SK-N-SH treated with all-trans-retinoic acid at 6 μM for 48 hours (cell line): ENCODE measurements around the gene METTL13.

Experiments
- ARNTL ChIP-seq: fragments of 450-650 bp; formaldehyde crosslinking; IDR thresholded peaks from 2 replicates; pipeline ENCODE4 v1.5.0; 2020; ENCODE audit warnings: low read depth, mild to moderate bottlenecking, moderate library complexity, borderline replicate concordance
- CREB5 ChIP-seq: fragments of 250-450 bp; sonication (Bioruptor Pico); IDR thresholded peaks from 2 replicates; pipeline ENCODE4 v1.5.1; 2020; ENCODE audit warnings: low read depth, mild to moderate bottlenecking, moderate library complexity
- ESRRG ChIP-seq: fragments of 250-450 bp; sonication (Bioruptor Pico); IDR thresholded peaks from 2 replicates; pipeline ENCODE4 v1.6.1; 2021; ENCODE audit warnings: mild to moderate bottlenecking
- RARB ChIP-seq: fragments of 250-450 bp; sonication (Bioruptor Pico); IDR thresholded peaks from 2 replicates; pipeline ENCODE4 v1.8.0; 2021; ENCODE audit warnings: mild to moderate bottlenecking, moderate library complexity
- SNAI2 ChIP-seq: fragments of 250-450 bp; sonication (Bioruptor Pico); IDR thresholded peaks from 2 replicates; pipeline ENCODE4 v1.5.0; 2020; ENCODE audit warnings: mild to moderate bottlenecking, moderate library complexity
- TOX ChIP-seq: fragments of 250-450 bp; sonication (Bioruptor Pico); IDR thresholded peaks from 2 replicates; pipeline ENCODE4 v1.8.0; 2021; ENCODE audit warnings: mild to moderate bottlenecking, moderate library complexity, borderline replicate concordance
- ZNF8 ChIP-seq: fragments of 450-650 bp; formaldehyde crosslinking; IDR thresholded peaks from 2 replicates; pipeline ENCODE4 v1.5.0; 2020; ENCODE audit warnings: mild to moderate bottlenecking, moderate library complexity
- TF ChIP-seq, protein P1 (sequence below): fragments of 250-450 bp; sonication (Bioruptor Pico); IDR thresholded peaks from 2 replicates; pipeline ENCODE4 v1.8.0; 2020; ENCODE audit warnings: mild to moderate bottlenecking, moderate library complexity, borderline replicate concordance
- TF ChIP-seq, protein P2 (sequence below): fragments of 250-450 bp; sonication (Bioruptor Pico); IDR thresholded peaks from 2 replicates; pipeline ENCODE4 v1.5.1; 2021; ENCODE audit warnings: mild to moderate bottlenecking, moderate library complexity
- TF ChIP-seq, protein P3 (sequence below): fragments of 250-450 bp; sonication (Bioruptor Pico); IDR thresholded peaks from 2 replicates; pipeline ENCODE4 v1.5.0; 2020; ENCODE audit warnings: mild to moderate bottlenecking, moderate library complexity

GRCh38 chr1:171754353-171754705 is 27.1 kb upstream of the METTL13 start:
- no peak for TF ChIP-seq SNAI2 (CRISPR knock-in tag)
- TF ChIP-seq CREB5, result no peak
- TF ChIP-seq, protein P1, sequence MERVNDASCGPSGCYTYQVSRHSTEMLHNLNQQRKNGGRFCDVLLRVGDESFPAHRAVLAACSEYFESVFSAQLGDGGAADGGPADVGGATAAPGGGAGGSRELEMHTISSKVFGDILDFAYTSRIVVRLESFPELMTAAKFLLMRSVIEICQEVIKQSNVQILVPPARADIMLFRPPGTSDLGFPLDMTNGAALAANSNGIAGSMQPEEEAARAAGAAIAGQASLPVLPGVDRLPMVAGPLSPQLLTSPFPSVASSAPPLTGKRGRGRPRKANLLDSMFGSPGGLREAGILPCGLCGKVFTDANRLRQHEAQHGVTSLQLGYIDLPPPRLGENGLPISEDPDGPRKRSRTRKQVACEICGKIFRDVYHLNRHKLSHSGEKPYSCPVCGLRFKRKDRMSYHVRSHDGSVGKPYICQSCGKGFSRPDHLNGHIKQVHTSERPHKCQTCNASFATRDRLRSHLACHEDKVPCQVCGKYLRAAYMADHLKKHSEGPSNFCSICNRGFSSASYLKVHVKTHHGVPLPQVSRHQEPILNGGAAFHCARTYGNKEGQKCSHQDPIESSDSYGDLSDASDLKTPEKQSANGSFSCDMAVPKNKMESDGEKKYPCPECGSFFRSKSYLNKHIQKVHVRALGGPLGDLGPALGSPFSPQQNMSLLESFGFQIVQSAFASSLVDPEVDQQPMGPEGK (CRISPR knock-in tag), result no peak
- TF ChIP-seq, protein P2, sequence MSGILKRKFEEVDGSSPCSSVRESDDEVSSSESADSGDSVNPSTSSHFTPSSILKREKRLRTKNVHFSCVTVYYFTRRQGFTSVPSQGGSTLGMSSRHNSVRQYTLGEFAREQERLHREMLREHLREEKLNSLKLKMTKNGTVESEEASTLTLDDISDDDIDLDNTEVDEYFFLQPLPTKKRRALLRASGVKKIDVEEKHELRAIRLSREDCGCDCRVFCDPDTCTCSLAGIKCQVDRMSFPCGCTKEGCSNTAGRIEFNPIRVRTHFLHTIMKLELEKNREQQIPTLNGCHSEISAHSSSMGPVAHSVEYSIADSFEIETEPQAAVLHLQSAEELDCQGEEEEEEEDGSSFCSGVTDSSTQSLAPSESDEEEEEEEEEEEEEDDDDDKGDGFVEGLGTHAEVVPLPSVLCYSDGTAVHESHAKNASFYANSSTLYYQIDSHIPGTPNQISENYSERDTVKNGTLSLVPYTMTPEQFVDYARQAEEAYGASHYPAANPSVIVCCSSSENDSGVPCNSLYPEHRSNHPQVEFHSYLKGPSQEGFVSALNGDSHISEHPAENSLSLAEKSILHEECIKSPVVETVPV (CRISPR knock-in tag), result no peak
- no peak for TF ChIP-seq ZNF8 (CRISPR knock-in tag)
- TF ChIP-seq ESRRG (CRISPR knock-in tag), result no peak
- no peak for TF ChIP-seq RARB (CRISPR knock-in tag)
- TF ChIP-seq TOX, result no peak
- no peak for TF ChIP-seq ARNTL (CRISPR knock-in tag)
- TF ChIP-seq, protein P3, sequence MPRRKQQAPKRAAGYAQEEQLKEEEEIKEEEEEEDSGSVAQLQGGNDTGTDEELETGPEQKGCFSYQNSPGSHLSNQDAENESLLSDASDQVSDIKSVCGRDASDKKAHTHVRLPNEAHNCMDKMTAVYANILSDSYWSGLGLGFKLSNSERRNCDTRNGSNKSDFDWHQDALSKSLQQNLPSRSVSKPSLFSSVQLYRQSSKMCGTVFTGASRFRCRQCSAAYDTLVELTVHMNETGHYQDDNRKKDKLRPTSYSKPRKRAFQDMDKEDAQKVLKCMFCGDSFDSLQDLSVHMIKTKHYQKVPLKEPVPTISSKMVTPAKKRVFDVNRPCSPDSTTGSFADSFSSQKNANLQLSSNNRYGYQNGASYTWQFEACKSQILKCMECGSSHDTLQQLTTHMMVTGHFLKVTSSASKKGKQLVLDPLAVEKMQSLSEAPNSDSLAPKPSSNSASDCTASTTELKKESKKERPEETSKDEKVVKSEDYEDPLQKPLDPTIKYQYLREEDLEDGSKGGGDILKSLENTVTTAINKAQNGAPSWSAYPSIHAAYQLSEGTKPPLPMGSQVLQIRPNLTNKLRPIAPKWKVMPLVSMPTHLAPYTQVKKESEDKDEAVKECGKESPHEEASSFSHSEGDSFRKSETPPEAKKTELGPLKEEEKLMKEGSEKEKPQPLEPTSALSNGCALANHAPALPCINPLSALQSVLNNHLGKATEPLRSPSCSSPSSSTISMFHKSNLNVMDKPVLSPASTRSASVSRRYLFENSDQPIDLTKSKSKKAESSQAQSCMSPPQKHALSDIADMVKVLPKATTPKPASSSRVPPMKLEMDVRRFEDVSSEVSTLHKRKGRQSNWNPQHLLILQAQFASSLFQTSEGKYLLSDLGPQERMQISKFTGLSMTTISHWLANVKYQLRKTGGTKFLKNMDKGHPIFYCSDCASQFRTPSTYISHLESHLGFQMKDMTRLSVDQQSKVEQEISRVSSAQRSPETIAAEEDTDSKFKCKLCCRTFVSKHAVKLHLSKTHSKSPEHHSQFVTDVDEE, result no peak
